ENCODE measurements around the gene SLC22A14.

GRCh38 chr3:38251197-38251596 lies 30.9 kb upstream of the SLC22A14 start:
- TF ChIP-seq POLR2AphosphoS5 (IDR thresholded peaks at IDR 0.05) (no peak), CTCF (IDR thresholded peaks at IDR 0.05) (no peak)
